Ovary (tissue), 9 donors: ENCODE data around the gene TMEM82. TPM values are rescaled to one million over a fixed set of nuclear protein-coding genes. Genes with fewer than 3 reads are reported as not detected.

Experiments
- DNase-seq, 5 donors: peaks; one replicate each; pipeline ENCODE4 v3.0.0-alpha.2; 2019 to 2020
- H3K27ac ChIP-seq, 2 donors: fragments of 200-600 bp; one replicate each; pipeline versions ENCODE4 v1.5.1 to v1.8.0; 2019 to 2022
- H3K27me3 ChIP-seq: fragments of 200-600 bp; one replicate; pipeline ENCODE4 v1.8.0; 2022
- H3K36me3 ChIP-seq: fragments of 200-600 bp; sonication (generic); one replicate; pipeline ENCODE4 v1.5.1; 2019
- H3K4me1 ChIP-seq: one replicate; pipeline ENCODE4 v1.8.1; 2013; ENCODE audit warnings: mild to moderate bottlenecking, moderate library complexity; ENCODE audit not compliant: insufficient read depth
- H3K4me3 ChIP-seq: fragments of 200-600 bp; sonication (generic); one replicate; pipeline ENCODE4 v1.5.1; 2017
- H3K9me3 ChIP-seq, 2 donors: fragments of 200-600 bp in 1 of 2; sonication (generic) in 1 of 2; one replicate each; pipeline versions ENCODE4 v1.5.1 to v1.8.1; 2013 to 2019; ENCODE audit warnings: mild to moderate bottlenecking in 1 of 2, moderate library complexity in 1 of 2
- CTCF ChIP-seq, 3 donors: fragments of 450-650 bp in 2 of 3; fragments of 200-600 bp in 1 of 3; IDR thresholded peaks; one replicate each; pipeline versions ENCODE4 v1.5.1 to v1.8.0; 2016 to 2022; ENCODE audit warnings: antibody characterized with exemption in 3 of 3, mild to moderate bottlenecking in 1 of 3
- EP300 ChIP-seq: sonication (generic); formaldehyde crosslinking; IDR thresholded peaks from one replicate; pipeline ENCODE4 v1.6.1; 2017; ENCODE audit warnings: antibody characterized with exemption
- POLR2A ChIP-seq: fragments of 450-650 bp; IDR thresholded peaks from one replicate; pipeline ENCODE4 v1.6.1; 2017; ENCODE audit warnings: antibody characterized with exemption, mild to moderate bottlenecking, moderate library complexity
- WGBS, 3 donors: extraction: QIAGEN DNeasy Blood & Tissue Kit in 1 of 3; methylation state at CpG; one replicate each; pipeline versions ENCODE4 v1.1.5 to v1.1.7; 2013 to 2017; 5-methylcytosine and 5-hydroxymethylcytosine counted together
- intact Hi-C, 4 donors: fragments of 100-400 bp; cut with DNase I; formaldehyde crosslinking; loops; one replicate each; pipeline versions ENCODE4 v1.11.0 to v1.15.1; 2022 to 2023
- polyA plus RNA-seq, 2 donors: library from polyadenylated mRNA; stranded (reverse); fragments of 200-250 nt in 1 of 2; fragments of 350-450 nt in 1 of 2; fragmentation: Illumina TruSeq in 1 of 2; extraction: RNeasy Lipid Tissue Mini Kit (QIAGEN cat#74804) in 1 of 2; gene quantifications; one replicate each; pipeline ENCODE4 v1.2.3, GENCODE V29; 2013 to 2014
- total RNA-seq, 7 donors: library from RNA; depleted of rRNA in 2 of 7; stranded (reverse); fragments of >200 nt in 2 of 7; fragmentation: NEBNext Ultra II Directional in 3 of 7; extraction: Animal tissue kit (Norgen Biotek cat#: 25700) in 3 of 7; gene quantifications; one replicate each; pipeline versions ENCODE4 v1.1.0 to v1.2.4, GENCODE V29; 2016 to 2023
- donor health status: DM: no; HTN: no; CAD: no; lungs with moderate emphysema.
- donor health status: DM: no; HTN: no; CAD: no.
- donor health status: Bipolar disorder and iron deficiency.
- donor health status: DM: yes; HTN: yes; CAD: no.
- donor health status: DM: no; HTN: no; CAD: no.
- donor health status: DM: yes; HTN: yes; CAD: no.

The TMEM82 gene
- total and polyA plus RNA-seq, 9 donors = not detected

- 84 to 91% (median 89%) methylated on average over 10 of the region's 10 CpGs for WGBS, 3 donors
Measured at GRCh38 chr1:15751717-15752116, 9.4 kb downstream of the TMEM82 start.

DNA sequence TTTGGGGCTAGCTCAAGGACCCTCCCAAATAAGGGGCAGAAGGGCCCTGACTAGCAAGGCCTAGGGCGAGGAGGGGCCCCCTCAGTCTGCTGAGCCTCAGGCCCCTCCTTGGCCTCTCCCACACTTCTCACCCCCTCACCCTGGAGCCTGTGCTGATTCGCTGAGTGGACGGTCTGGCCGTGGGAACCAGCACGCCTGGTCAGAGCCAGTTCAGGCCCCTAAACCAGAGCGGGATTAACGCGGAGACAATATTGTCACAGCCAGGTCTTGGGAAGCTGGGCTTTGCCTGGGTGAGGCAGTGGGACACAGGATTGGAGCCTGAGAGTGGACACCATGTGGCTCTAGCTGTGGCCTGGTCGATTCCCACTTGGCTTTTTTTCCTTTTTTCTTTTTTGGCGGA lies 11.5 kb downstream of the TMEM82 start:
- TF ChIP-seq EP300 = no peak
- no peak for TF ChIP-seq POLR2A
- no peak for TF ChIP-seq CTCF (IDR thresholded peaks at IDR 0.05)
- Histone ChIP-seq H3K27me3 (no peaks in the 10 kb centered on the region), H3K9me3 (no peaks in the 10 kb centered on the region), H3K36me3 (no peaks in the 10 kb centered on the region), H3K4me1 (peaks cover 13% of the 10 kb centered on the region), H3K27ac (no peak overlapping the region), H3K4me3 (no peak overlapping the region)
- intact Hi-C loops = no loop called here
- 77 to 86% (median 84%) methylated on average over 10 of the region's 10 CpGs for WGBS, 3 donors
- DNase-seq = peak in 1 of 5 donors; percentile 20

More at GRCh38 chr1:15751717-15752116, 9.4 kb downstream of the TMEM82 start:
- TF ChIP-seq EP300 (no peak), POLR2A (no peak), CTCF (IDR thresholded peaks at IDR 0.05) (no peak)
- no peak overlapping the region for H3K27ac ChIP-seq
- intact Hi-C loops = no loop called here
- H3K9me3 ChIP-seq = no peaks in the 10 kb centered on the region
- no peaks in the 10 kb centered on the region for H3K27me3 ChIP-seq
- H3K36me3 ChIP-seq = no peaks in the 10 kb centered on the region
- peaks cover 17% of the 10 kb centered on the region for H3K4me1 ChIP-seq
- no peak for DNase-seq
- H3K4me3 ChIP-seq = no peak overlapping the region

DNA sequence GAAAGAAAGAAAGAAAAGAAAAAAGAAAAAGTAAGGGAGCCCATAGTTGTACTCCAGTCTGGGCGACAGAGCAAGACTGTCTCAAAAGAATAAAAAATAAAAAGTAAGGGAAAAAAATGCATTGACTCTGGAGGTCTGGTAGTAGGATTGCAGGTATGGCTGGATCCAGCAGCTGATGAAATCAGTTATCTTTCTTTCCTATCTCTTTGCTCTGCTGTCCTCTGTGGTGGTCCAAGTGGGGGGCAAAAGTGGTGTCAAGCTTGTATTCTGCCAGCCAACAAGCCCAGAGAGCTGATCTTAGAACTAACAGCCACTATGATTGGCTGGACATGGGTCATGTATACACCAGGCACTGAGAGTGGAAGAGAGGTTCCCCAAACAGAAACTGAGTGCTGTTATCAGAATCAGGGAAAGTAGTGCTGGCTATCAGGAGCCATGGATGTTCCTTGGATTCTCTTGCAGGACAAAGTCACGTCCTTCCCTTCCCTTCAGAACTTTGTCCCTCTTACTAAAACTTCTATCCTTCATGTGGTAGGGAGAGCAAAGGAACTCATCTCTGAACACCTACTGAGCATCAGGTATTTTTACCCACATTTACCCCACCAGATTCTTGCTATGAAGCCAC lies 12.8 kb downstream of the TMEM82 start:
- Histone ChIP-seq H3K4me1 (peaks cover 3% of the 10 kb centered on the region), H3K9me3 (no peaks in the 10 kb centered on the region), H3K4me3 (no peak overlapping the region), H3K27me3 (no peaks in the 10 kb centered on the region), H3K36me3 (no peaks in the 10 kb centered on the region), H3K27ac (no peak overlapping the region)
- TF ChIP-seq CTCF (IDR thresholded peaks at IDR 0.05) (no peak), EP300 (no peak), POLR2A (no peak)
- 88 to 96% (median 94%) methylated on average over 2 of the region's 2 CpGs for WGBS, 3 donors
- intact Hi-C loops = no loop called here
- no peak for DNase-seq

GRCh38 chr1:15755646-15756040 lies 13.3 kb downstream of the TMEM82 start:
- H3K36me3 ChIP-seq = no peaks in the 10 kb centered on the region
- intact Hi-C loops = no loop called here
- no peaks in the 10 kb centered on the region for H3K9me3 ChIP-seq
- TF ChIP-seq CTCF (IDR thresholded peaks at IDR 0.05) = no peak
- no peak for TF ChIP-seq EP300
- no peaks in the 10 kb centered on the region for H3K27me3 ChIP-seq
- DNase-seq = no peak
- no peak overlapping the region for H3K27ac ChIP-seq
- H3K4me1 ChIP-seq = peaks cover 4% of the 10 kb centered on the region
- 82 to 89% (median 88%) methylated on average over 4 of the region's 4 CpGs for WGBS, 3 donors
- no peak overlapping the region for H3K4me3 ChIP-seq
